ENCODE results near the gene DHFR. TPM values are rescaled to one million over a fixed set of nuclear protein-coding genes. Genes with fewer than 3 reads are reported as not detected.

The DHFR gene
- total and polyA plus RNA-seq, 2 of the 8 experiments (the other 6 are each of a cell fraction or from before 2014, with no cell fraction given) = 46.4 to 88.9 TPM

- CTCF ChIA-PET (ENCODE audit: partially characterized antibody) = interaction anchor here (0.6 to 1.2 kb wide), 3 partner anchors 137 to 844 kb away, joined by 3 read pairs; no protein-coding TSS in a partner anchor
- no peak for FAIRE-seq
- DNase-seq (ENCODE audit: low read depth in 1 of 2, low spot score in 2 of 2) = no peak
- TF ChIP-seq EGR1 (IDR thresholded peaks at IDR 0.05; ENCODE audit: borderline replicate concordance, low read depth, low read length) (no peak), CEBPB (IDR thresholded peaks at IDR 0.05; ENCODE audit: low read depth, low read length) (no peak), JUN (IDR thresholded peaks at IDR 0.05; ENCODE audit: low read depth, low read length) (no peak), HDAC6 (IDR thresholded peaks at IDR 0.05; ENCODE audit: low read depth, low read length) (no peak), TEAD4 (IDR thresholded peaks at IDR 0.05; ENCODE audit: low read depth, low read length) (no peak), ZNF274 (IDR thresholded peaks at IDR 0.05; ENCODE audit: borderline replicate concordance, extremely low read depth, low read length) (no peak), HDAC2 (IDR thresholded peaks at IDR 0.05; ENCODE audit: borderline replicate concordance in 1 of 2, low read depth in 2 of 2, low read length in 2 of 2) (no peak), RXRA (IDR thresholded peaks at IDR 0.05; ENCODE audit: insufficient read depth, low read depth, low read length) (no peak), CTCF (IDR thresholded peaks at IDR 0.05; ENCODE audit: control extremely low read depth in 1 of 3, insufficient read depth in 1 of 3, low read depth in 1 of 3, low read length in 3 of 3) (no peak), NANOG (IDR thresholded peaks at IDR 0.05; ENCODE audit: insufficient read depth, low read depth, low read length, poor library complexity, severe bottlenecking) (no peak), CTBP2 (IDR thresholded peaks at IDR 0.05; ENCODE audit: borderline replicate concordance, insufficient read depth, insufficient read length, low read length) (no peak)
Observed at GRCh38 chr5:80618438-80618837, 36.3 kb downstream of the DHFR start.

More at GRCh38 chr5:80618438-80618837, 36.3 kb downstream of the DHFR start:
- H2BK20ac ChIP-seq (ENCODE audit: low read length) = no peak overlapping the region
- H2BK15ac ChIP-seq (ENCODE audit: low read length) = no peak overlapping the region
- no peak overlapping the region for H4K8ac ChIP-seq (ENCODE audit: extremely low read depth, insufficient read depth, low read length)
- POLR2A ChIA-PET (ENCODE audit: partially characterized antibody) = interaction anchor here (2.4 kb wide), 1 partner anchor 10 kb away, joined by 6 read pairs; no protein-coding TSS in a partner anchor
- no peaks in the 10 kb centered on the region for H3K4me1 ChIP-seq (replicated peaks in 1 of 4; ENCODE audit: control insufficient read depth in 3 of 4, insufficient read depth in 4 of 4, low read length in 3 of 4)
- H3K9ac ChIP-seq (replicated peaks in 1 of 4; ENCODE audit: extremely low read depth in 1 of 4, low read depth in 3 of 4, low read length in 3 of 4) = no peak overlapping the region
- no peak overlapping the region for H3K56ac ChIP-seq (replicated peaks; ENCODE audit: insufficient read length, low read depth, low read length)
- H3K14ac ChIP-seq (ENCODE audit: insufficient read length) = no peak overlapping the region
- WGBS, 2 experiments (ENCODE audit: extremely low coverage in 1 of 2, insufficient coverage in 1 of 2, insufficient read length in 1 of 2, insufficient replicate concordance in 2 of 2, low coverage in 1 of 2, low lambda C conversion rate in 2 of 2, missing lambda C conversion rate in 1 of 2) = 84% methylated on average over 4 of the region's 4 CpGs; no CpG with 5 or more reads in 1 of the 2 experiments
- H3K4ac ChIP-seq (replicated peaks; ENCODE audit: insufficient read length, low read depth, low read length) = no peak overlapping the region
- H3K27me3 ChIP-seq (replicated peaks in 1 of 4; ENCODE audit: control insufficient read depth in 3 of 4, extremely low read depth in 1 of 4, insufficient read depth in 3 of 4, low read length in 3 of 4) = no peaks in the 10 kb centered on the region
- no peak overlapping the region for H3K18ac ChIP-seq (ENCODE audit: extremely low read depth, low read length)
- no peak overlapping the region for H3K27ac ChIP-seq (ENCODE audit: low read depth, low read length)
- H3K4me3 ChIP-seq (ENCODE audit: extremely low read depth in 1 of 4, insufficient read depth in 2 of 4, low read depth in 3 of 4, low read length in 4 of 4) = no peak overlapping the region
- no peak overlapping the region for H2AFZ ChIP-seq (ENCODE audit: low read length)
- H3K36me3 ChIP-seq (ENCODE audit: control insufficient read depth in 2 of 4, insufficient read depth in 4 of 4, low read length in 3 of 4) = no peaks in the 10 kb centered on the region
- no peak overlapping the region for H2BK5ac ChIP-seq (ENCODE audit: low read depth, low read length)
- no peaks in the 10 kb centered on the region for H3K79me2 ChIP-seq (ENCODE audit: control insufficient read depth in 1 of 2, insufficient read depth in 2 of 2, low read length in 2 of 2)
- H4K20me1 ChIP-seq (replicated peaks in 1 of 2; ENCODE audit: control insufficient read depth in 1 of 2, insufficient read depth in 2 of 2, low read length in 2 of 2) = no peaks in the 10 kb centered on the region
- H4K91ac ChIP-seq (replicated peaks; ENCODE audit: insufficient read length, low read length) = no peak overlapping the region
- H2BK120ac ChIP-seq (replicated peaks; ENCODE audit: low read depth, low read length) = no peak overlapping the region
- no peaks in the 10 kb centered on the region for H3K23me2 ChIP-seq (ENCODE audit: low read depth, low read length)
- H3K79me1 ChIP-seq (ENCODE audit: low read depth, low read length) = no peaks in the 10 kb centered on the region
- H3K4me2 ChIP-seq (ENCODE audit: insufficient read depth in 1 of 2, low read depth in 2 of 2, low read length in 2 of 2) = no peak overlapping the region
- no peak overlapping the region for H3K23ac ChIP-seq (ENCODE audit: insufficient read length)
- H2BK12ac ChIP-seq (ENCODE audit: low read depth, low read length) = no peak overlapping the region
- H2AK5ac ChIP-seq (ENCODE audit: low read depth, low read length) = no peak overlapping the region
- H3K9me3 ChIP-seq (ENCODE audit: insufficient read depth in 2 of 2, low read depth in 1 of 2, low read length in 1 of 2) = no peaks in the 10 kb centered on the region
- H4K5ac ChIP-seq (ENCODE audit: insufficient read length, low read depth, low read length) = no peak overlapping the region
